HG03280 (cell line): Measurements from ENCODE around the gene DUSP10.

Experiments used
- ATAC-seq: cut with Tn5 transposase; IDR thresholded peaks from one replicate; pipeline ENCODE4 v1.9.1; 2021; ENCODE audit warnings: mild to moderate bottlenecking, moderate library complexity; ENCODE audit not compliant: unreplicated experiment

Gene DUSP10

GRCh38 chr1:221715321-221716169, 26.3 kb downstream of the DUSP10 start:
- no peak for ATAC-seq

GRCh38 chr1:221714227-221715152, 27.4 kb downstream of the DUSP10 start:
- no peak for ATAC-seq

GRCh38 chr1:221712776-221713431, 29.0 kb downstream of the DUSP10 start:
- peak; percentile 41 for ATAC-seq

- peak; percentile 49 for ATAC-seq
Measured at GRCh38 chr1:221712198-221712684, 29.6 kb downstream of the DUSP10 start.

- no peak for ATAC-seq
Measured at GRCh38 chr1:221711656-221712055, 30.2 kb downstream of the DUSP10 start.

- ATAC-seq, result no peak
Measured at GRCh38 chr1:221711063-221711577, 30.8 kb downstream of the DUSP10 start.

GRCh38 chr1:221709854-221710253, 32.0 kb downstream of the DUSP10 start:
- ATAC-seq, result no peak

GRCh38 chr1:221708987-221709386, 32.9 kb downstream of the DUSP10 start:
- ATAC-seq, result peak; percentile 61

- peak; percentile 54 for ATAC-seq
Measured at GRCh38 chr1:221708076-221708571, 33.8 kb downstream of the DUSP10 start.

- no peak for ATAC-seq
Measured at GRCh38 chr1:221706876-221707582, 34.9 kb downstream of the DUSP10 start.

GRCh38 chr1:221706191-221706590, 35.7 kb downstream of the DUSP10 start:
- ATAC-seq, result no peak

- no peak for ATAC-seq
Measured at GRCh38 chr1:221704306-221704705, 37.6 kb downstream of the DUSP10 start.

GRCh38 chr1:221701570-221702186, 40.2 kb downstream of the DUSP10 start:
- ATAC-seq, result no peak

GRCh38 chr1:221700948-221701347, 40.9 kb downstream of the DUSP10 start:
- no peak for ATAC-seq

GRCh38 chr1:221700536-221700935, 41.4 kb downstream of the DUSP10 start:
- ATAC-seq, result no peak

- ATAC-seq, result no peak
Measured at GRCh38 chr1:221699978-221700519, 41.8 kb downstream of the DUSP10 start.

- ATAC-seq, result no peak
Measured at GRCh38 chr1:221699577-221699976, 42.3 kb downstream of the DUSP10 start.

- ATAC-seq, result no peak
Measured at GRCh38 chr1:221698579-221699349, 43.1 kb downstream of the DUSP10 start.
